ENCODE data around the gene ANO1.
"Not testable (repeated sequence)": the region's sequence is repeated elsewhere in the genome, so short reads cannot be mapped to it uniquely, and the experiment has no call there.

Gene ANO1

DNA sequence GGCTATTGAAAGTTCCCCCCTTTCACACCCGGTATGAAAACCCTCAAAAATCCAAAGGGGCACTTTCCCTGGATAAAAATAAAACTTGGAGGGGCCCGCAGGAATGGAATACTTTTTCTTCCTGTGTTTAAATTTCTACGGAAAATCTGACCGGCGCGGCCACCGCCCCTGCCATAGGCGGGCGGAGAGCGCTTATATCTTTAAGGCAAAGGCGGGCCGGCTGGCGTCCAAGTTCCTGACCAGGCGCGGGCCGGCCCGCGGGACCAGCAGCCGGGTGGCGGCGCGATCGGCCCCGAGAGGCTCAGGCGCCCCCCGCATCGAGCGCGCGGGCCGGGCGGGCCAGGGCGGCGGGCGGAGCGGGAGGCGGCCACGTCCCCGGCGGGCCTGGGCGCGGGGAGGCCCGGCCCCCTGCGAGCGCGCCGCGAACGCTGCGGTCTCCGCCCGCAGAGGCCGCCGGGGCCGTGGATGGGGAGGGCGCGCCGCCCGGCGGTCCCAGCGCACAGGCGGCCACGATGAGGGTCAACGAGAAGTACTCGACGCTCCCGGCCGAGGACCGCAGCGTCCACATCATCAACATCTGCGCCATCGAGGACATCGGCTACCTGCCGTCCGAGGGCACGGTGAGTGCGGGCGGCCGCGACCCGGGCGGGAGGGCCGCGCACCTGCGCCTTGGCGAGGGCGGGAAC is at the start of gene ANO1:
ANO1 (plus strand) TSS at position 223 of the 686 bp plus-strand sequence; CDS start at position 513, 290 bp downstream.
- no peak for DNase-seq

DNA sequence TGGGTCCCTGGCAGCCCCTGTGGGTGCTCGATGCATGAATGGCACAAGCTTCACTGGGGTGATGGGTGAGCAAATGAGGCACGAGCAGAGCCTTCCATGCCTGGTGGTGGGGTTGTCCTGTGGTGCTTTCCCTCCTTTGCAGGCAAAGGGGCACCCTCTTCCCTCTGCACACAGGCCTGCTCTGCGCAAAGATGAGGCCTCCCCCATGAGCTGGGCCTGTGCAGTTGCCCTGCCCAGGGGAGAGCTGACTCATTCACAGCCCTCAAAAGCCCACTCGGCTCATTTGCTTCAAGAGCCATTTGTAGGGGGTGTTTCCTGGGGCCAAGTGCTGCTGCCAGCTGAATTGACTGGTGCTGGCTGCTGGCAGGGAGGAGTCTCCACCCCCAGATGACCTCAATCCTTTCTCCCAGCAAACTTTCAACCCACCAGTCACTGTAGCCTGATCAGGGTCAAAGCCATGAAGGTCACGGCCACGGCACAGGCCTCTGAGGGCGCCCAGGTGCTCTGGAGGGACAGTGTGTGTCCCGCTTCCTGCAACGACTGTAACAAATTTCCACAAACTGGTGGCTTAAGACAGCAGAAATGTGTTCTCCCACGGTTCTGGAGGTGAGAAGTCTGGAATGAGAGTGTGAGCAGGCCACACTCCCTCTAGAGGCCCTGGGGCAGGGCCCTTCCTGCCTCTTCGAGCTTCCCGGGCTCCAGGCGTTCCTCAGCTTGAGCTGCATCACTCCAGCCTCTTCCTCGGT is 48.8 kb upstream of the ANO1 start:
- no peak for DNase-seq

DNA sequence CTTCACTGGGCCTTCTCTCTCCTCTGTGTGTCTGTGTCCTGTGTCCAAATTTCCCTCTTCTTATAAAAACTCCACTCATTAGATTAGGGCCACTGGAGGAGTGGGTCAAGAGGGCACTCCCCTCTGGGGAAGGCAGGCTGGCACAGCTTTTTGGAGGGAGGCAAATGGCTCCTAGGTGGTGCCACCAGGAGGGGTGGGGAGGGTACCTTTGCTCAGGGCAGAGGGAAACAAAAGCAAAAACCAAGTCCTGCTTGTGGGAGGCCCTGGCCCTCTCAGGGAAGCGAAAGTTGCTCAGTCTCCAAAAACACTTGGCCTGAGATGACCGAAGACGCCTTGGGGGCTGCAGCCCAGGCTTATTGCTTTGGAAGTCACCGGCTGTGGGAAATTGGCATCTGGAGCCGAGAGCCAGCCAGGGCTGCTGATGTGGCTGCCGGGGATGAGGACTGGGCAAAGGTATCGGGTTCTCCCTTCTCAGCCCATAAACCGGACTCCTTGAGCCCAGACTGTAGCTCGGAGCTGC is 48.2 kb upstream of the ANO1 start:
- DNase-seq: no peak

DNA sequence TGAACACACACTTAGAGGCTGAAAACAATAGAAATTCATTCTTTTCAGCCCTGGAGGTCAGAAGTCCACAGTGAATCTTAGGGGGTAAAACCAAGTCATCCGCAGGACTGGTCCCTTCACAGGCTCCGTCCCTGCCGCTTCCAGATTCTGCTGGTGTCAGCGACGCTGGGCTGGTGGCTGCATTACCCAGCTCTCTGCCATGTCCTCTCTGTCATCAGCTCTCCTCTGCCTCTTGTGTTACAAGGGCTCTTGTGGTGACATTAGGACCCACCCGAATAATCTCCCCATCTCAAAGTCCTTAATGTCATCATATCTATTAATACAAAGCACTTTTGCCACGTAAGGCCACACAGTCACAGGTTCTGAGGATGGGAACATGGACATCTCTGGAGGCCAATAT is 47.7 kb upstream of the ANO1 start:
- no peak for DNase-seq

DNA sequence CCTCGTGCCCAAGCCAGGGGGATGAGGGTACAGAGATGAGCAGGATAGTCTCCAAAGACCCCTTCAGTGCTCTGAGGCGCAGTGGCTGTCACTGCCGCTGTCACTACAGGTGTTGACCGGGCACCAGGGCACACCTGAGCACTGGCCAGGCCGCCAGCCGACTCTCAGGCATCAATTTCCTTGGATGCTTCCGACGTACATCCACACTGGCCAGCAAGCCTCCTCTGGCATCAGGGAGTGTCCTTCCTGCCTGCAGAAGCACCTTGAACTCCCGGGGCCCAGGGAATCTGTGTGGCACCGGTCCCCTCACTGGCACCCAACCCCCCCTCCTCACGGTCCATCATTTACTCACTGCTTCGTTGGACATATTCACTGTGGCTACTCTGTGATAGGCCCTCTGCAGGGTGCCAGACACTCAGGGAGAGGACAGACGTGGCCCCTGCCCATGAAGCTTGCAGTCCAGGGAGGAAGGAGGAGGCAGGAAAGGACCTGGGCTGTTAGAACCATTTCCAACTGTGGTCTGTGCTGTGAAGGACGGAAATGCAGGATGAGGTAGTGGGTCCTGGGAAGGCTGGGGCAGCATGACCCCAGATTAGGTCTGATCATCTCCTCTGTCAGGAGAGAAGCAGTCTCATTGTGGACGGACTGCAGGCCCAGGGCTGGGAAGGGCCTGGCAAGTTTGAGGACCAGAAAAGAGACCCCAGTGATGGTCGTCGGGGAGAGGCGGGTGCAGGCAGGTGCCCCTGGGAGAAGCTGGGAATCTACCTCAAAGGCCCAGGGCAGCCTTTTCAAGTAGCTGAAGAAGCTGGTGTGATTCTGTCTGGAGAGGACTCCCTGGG is 46.3 kb upstream of the ANO1 start:
- DNase-seq: no peak

DNA sequence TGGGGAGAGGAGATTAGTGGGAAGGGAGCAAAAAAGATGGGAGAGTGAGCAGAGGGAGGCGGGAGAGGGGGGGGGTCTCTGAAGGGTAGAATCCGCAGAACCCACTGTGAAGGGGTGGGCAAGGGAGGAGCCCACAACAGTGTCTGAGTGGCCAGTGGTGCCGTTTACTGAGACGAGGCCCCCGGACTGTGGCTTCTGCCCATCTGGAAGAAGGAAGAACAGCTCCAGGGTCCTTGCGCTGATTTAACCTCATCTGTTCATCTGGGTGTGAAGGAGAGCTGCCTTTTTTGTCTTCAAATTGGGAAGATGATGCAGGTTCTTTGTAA is 45.7 kb upstream of the ANO1 start:
- DNase-seq: no peak

DNA sequence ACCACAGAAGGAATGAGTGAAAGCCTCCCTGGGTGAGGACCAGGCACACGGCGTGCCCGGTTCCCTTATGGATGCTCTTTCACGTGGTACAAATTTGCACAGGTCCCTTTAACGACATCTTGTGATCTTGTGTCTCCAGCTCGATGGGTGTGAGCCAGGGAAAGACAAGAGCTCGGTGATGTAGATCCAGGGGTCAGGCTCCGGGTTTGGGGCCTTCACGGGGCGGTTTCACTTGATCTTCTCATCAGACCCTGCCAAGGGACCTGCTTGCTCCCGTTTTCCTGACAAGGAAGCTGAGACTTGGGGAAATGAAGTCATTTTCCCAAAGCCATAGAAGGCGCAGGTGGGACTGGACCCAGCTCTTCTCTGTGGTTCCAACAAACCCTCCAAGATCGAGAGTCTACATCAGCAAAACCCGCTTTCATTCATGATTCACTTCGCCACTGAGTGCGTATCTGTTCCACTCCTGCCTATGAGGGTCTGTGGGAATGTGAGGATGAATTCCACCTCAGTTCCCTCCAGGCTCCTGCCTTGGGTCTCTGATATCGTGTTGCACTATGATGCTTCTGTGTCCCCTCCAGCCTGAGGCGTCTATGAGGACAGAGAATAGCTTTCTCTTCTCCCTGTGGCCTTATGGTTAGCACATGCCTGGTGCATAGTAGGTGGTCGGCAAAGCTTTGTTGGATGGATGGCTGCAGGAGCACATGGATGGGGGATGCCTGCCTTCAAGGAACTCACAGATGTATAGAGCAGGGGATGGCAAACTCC is 45.0 kb upstream of the ANO1 start:
- DNase-seq: no peak

DNA sequence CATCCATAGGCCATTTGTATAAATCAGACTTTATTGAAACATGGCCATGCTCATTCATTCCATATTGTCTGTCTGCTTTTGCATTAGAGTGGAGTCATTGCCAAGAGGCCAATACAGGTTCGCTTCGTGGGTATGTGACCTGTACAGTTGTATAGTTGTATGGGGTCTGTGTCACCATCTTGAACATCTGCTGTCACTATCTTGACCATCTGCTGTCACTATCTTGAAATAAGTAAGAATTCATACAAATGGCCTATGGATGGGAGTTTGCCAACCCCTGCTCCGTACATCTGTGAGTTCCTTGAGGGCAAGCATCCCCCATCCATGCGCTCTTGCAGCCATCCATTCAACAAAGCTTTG is 44.4 kb upstream of the ANO1 start:
- no peak for DNase-seq

DNA sequence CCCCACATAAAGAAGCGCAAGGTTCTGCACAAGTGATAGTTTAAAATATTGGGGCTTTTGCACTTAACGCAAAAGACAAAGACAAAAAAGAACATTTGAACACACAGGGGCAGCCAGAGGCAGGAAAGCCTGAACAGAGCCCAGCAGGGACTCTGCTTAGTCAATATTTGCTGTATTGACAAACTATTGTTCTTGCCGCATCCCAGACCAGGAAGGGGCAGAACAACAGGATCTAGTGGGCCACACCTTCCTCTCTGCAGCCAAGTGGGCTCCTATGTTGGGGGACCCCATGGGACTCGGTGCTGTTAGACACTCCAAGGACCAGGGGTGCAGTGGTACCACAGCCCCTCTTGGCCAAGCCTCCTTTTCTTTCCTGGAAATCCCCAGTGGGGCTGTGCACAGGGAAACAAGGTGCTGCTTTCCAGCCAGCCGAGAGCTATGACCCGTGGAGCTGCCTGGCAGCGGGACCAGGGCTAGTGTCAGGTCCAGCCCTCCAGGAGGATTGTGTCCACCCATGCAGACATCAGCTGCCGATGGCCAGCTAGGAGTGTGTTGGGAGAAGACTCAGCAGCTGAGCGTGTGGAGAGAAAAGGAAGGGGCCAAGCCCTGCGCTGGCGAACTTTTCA is 43.3 kb upstream of the ANO1 start:
- no peak for DNase-seq

DNA sequence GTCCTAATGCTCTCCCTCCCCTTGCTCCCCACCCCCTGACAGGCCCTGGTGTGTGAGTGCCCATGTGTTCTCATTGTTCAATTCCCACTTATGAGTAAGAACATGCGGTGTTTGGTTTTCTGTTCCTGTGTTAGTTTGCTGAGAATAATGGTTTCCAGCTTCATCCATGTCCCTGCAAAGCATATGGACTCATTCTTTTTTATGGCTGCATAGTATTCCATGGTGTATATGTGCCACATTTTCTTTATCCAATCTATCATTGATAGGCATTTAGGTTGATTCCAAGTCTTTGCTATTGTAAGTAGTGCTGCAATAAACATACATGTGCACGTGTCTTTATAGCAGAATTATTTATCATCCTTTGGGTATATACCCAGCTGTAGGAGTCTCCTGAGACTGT is 42.5 kb upstream of the ANO1 start:
- DNase-seq: not testable (repeated sequence)

DNA sequence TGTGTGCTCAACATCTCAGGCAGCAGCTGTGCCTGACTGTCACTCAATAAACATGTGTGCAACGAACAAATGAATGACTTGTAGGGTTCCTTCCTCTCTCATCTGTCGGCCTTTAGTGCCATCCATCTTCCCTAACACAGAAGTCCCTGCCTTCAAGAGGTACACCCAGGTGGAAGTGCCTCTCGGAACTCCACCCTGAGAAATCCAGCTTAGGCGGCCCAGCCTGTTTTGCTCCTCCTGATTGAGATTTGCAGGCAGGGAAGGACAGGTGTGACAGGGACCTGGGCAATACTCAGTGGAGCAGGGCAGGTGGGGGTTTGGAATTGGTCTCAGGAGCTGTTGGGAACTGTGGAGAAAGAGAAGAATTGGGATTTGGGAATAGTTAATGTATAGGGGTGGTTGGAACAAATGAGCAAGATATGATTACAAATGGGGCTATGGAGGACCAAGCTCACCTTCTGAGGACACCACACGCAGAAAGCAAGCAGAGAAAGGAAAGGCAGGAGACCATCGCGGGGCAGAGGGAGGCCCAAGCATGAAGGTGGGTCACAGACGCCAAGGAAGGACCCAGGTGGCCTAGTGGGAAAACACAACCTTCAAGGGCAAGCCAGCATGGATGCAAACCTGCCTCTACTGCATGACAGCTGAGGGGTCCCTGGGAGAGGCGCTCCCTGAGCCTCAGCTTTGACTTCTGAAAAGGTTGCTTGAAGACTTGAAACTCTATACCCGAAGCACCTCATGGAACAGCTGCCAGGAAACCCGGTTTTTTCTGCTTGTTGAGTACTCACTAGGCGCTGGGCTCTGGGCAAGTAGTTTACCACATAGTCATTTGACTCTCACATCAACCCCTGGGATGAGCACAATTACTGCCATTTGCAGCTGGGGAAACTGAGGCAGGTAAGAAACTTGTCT is 40.9 kb upstream of the ANO1 start:
- no peak for DNase-seq

DNA sequence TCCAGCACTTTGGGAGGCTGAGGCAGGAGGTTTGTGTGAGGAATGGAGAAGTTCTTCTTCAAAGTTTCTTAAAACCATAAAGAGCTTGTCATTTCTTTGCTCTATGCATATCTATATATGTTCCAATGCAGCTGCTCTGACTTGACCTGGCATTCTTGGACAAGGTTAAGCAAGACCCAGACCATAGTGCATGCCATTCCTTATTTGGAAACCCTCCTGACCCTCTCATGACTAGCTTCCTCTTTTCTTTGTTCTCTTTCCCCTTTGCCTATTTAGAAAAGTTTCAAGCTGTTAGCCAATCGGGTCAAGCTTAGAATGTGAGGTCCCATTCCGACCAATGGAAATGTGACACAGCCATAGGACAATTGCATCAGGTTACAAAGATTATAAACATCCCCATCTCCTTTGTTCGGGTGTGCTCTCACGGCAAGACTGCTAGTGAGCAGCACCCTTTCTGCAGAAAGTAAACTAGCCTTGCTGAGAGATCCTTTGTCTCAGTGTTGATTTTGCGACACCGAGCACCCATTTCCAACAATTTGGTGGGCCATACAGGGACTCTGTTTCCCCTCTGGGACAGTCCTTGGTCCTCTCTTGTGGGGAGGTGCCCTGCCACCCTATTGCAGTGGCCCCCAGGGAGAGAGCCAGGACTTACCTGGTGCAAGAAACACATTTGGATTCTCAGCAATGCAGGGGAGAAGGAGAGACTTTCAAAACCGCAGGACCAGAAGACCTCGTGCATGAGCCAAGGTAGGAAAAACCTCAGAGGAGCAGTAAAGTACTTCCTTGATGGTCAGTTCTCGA is 39.9 kb upstream of the ANO1 start:
- no peak for DNase-seq

DNA sequence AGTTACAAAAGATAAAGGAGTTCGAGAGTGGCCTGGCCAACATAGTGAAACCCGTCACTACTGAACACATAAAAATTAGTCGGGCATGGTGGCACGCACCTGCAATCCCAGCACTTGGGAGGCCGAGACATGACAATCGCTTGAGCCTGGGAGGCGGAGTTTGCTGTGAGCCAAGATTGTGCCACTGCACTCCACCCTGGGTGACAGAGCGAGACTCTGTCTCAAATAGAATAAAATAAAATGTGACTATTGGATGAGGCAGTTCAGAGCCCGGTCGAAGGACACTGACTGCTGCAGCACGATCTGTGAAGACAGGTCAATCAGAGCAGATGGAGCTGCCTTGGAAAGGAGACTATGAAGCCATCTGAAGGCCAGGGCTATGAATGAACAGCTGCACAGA is 37.7 kb upstream of the ANO1 start:
- no peak for DNase-seq

DNA sequence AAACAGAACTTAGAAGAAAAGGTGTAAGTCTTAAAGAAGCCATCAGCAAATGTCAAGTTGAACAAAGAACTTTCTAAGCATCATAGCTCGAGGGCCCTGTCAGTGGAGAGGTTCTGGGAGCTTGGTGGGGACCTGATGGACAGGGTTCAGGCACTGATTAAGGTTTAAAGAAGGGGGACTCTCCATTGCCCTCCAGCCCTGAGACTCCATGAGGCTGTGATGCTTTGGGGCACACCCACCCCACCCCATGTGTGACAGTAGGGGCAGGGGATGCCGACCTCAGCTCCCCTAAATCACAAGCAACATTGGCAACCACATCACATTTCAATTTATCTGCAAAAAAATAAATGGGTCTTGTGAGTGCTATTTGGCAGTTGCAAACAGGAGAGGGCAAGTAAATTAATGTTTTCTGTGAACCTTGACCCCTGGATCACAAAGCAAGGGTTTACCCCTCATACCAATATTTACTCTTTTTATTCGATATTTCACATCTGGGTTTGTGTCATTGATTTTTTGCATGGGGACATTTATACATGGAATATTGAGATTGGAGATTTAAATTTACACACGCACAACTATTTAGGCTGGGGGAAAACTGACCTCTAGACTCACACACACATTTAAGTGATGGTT is 37.1 kb upstream of the ANO1 start:
- no peak for DNase-seq

DNA sequence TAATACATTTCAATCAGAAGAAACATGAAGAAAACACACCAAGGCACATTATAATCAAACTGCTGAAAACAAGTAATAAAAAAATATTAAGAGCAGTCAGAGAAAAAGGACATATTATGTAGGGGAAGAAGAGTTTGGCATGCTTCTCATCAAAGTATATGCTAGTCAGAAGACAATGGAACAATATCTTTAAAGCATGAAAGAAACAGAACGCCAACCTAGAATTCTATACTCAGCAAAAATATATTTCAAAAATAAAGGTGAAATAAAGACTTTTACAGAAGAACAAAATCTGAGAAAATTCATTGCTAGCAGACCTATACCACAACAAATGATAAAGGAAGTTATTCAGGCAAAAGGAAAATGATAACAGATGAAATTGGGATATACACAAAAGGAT is 34.6 kb upstream of the ANO1 start:
- no peak for DNase-seq

DNA sequence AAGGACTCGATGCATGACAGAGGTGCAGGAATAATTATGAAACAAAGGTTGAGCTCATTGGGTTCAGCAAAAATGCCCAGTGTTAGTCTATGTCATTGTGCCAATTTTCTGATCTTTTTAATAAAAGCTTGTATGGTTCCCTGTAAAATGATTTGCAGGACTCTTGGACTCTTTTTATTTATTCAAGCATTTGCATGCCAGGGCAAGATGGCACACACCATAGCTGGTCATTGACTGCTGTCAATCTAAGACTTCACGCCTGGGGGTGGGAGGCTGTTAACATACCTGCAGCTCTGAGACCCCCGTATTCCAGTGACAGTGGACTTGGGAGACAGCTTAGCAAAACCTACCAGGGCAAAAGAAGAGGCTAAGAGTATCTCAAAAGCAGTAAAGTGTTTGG is 32.0 kb upstream of the ANO1 start:
- no peak for DNase-seq

DNA sequence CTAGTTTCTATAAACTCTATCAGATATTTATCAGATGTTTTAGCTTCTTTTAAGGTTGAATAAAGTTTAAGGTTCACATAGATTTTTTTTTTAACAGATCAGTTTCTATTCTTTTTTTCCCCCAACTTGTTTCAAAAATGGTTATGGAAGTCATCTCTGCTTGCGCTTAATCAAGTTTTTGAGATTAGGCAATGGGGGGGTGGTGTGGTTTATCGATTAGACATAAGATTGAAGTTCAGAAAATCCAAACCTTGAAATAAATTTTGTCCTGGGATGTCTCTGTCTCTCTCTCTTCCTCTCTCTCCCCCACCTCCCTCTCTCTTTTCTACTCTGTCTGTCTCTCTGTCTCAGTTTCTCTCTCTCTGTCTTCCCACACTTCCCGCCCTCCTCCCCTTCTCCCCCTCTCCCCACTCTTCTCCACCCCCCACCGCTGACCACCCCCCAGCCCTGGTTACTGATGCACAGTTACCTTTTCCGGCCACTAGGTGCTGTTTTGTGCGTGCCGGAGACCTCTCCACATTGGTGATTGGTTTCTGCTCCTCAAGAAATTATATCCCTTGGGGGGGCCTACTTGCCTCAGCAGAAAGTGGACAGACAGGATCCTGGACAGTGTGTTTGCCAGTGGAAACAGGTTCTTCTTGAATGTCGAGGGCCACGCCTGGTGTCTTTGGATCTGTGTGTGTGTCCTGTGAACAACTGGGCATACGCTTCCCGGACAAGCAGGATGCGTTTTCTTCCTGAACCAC is 29.7 kb upstream of the ANO1 start:
- DNase-seq: no peak

DNA sequence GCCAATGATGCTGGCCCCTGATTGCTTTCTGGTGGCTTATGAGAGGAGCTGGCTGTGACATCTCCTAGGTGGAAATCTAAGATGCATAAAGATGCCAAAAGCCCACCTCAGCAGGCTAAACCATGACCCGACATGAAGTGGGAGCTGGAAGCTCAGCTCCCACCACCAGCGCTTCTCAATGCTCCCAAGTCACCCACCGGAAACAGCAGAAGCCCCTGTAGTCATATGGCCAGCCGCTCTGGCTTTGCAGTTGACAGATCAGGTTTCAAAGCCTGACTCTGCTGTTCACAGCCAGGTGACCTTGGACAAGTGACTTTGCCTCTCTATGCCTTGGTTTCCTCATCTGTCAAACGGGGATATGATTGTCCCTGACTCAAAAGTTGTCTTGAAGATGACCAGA is 29.1 kb upstream of the ANO1 start:
- DNase-seq: no peak

DNA sequence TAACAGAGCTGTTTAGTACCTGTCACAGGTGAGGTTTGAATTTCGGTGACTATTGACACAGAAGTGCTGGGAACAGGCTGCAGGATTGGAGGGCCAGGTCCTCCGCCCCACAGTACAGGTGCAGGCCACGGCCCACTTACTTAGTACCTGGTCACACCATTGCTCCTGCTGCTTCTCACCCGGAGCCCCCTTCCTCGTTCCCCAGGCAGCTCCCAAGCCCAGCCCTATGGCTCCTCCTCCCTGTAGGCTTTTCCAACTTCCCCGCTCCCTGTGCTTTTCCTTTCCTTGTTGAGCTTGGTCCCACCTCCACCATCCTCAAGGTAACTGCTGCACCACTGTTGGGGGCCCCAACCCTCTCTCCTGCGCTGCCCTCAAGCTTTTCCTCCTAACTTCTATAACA is 27.9 kb upstream of the ANO1 start:
- no peak for DNase-seq
